Measurements from ENCODE around the gene SCAF4.

- TF ChIP-seq CTCF (IDR thresholded peaks at IDR 0.05; ENCODE audit: low read depth, low read length): no peak
- no peak for TF ChIP-seq EZH2phosphoT487 (IDR thresholded peaks at IDR 0.05; ENCODE audit: low read depth)
Measured at GRCh38 chr21:31744182-31744800, 12.4 kb upstream of the SCAF4 start.

All from OCI-LY3 (cell line).